Esophagus squamous epithelium (tissue), 4 donors: Measurements from ENCODE around the gene AZIN2.

Source experiments
- POLR2A ChIP-seq, 4 donors: fragments of 450-650 bp; IDR thresholded peaks; one replicate each; pipeline ENCODE4 v1.6.1; 2017; ENCODE audit warnings: antibody characterized with exemption in 4 of 4, mild to moderate bottlenecking in 4 of 4, moderate library complexity in 3 of 4
- TF ChIP-seq, protein P1 (sequence below), 6 experiments: fragments of 450-650 bp in 4 of 6; fragments of 200-600 bp in 2 of 6; sonication (generic) in 2 of 6; IDR thresholded peaks; one replicate each; pipeline ENCODE4 v1.5.1; 2016 to 2019; ENCODE audit warnings: antibody characterized with exemption in 6 of 6, mild to moderate bottlenecking in 4 of 6, moderate library complexity in 4 of 6

DNA sequence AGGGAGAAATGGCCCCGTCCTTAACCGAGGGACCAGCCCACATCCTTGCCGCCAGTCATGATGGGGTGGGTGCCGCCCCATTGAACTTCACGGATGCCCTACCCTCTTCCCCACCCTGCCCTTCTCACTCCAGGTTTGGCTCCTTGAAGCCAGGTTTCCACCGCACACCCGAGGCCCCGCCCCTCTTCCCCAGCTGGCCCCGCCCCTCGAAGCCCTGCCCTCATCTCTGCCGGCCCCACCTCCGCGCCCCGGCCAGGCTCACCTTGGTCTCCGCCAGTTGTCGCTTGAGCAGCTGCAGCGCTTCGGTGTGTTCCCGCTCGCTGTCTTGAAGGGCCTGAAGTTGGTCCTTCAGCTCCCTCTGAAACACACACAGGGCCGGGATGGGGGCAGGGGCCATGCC lies 84.3 kb downstream of the AZIN2 start:
- TF ChIP-seq, protein P1, sequence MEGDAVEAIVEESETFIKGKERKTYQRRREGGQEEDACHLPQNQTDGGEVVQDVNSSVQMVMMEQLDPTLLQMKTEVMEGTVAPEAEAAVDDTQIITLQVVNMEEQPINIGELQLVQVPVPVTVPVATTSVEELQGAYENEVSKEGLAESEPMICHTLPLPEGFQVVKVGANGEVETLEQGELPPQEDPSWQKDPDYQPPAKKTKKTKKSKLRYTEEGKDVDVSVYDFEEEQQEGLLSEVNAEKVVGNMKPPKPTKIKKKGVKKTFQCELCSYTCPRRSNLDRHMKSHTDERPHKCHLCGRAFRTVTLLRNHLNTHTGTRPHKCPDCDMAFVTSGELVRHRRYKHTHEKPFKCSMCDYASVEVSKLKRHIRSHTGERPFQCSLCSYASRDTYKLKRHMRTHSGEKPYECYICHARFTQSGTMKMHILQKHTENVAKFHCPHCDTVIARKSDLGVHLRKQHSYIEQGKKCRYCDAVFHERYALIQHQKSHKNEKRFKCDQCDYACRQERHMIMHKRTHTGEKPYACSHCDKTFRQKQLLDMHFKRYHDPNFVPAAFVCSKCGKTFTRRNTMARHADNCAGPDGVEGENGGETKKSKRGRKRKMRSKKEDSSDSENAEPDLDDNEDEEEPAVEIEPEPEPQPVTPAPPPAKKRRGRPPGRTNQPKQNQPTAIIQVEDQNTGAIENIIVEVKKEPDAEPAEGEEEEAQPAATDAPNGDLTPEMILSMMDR (IDR thresholded peaks at IDR 0.05), result no peak
- TF ChIP-seq POLR2A (IDR thresholded peaks at IDR 0.05), result no peak
